GM12872 (cell line): Measurements from ENCODE around the gene GUCY1B1.

Source experiments
- TF ChIP-seq, protein P1 (sequence below): IDR thresholded peaks from 3 replicates; pipeline ENCODE4 v1.5.1; 2011; ENCODE audit warnings: low read depth, mild to moderate bottlenecking, low read length, moderate library complexity; ENCODE audit not compliant: insufficient read depth

Gene GUCY1B1

DNA sequence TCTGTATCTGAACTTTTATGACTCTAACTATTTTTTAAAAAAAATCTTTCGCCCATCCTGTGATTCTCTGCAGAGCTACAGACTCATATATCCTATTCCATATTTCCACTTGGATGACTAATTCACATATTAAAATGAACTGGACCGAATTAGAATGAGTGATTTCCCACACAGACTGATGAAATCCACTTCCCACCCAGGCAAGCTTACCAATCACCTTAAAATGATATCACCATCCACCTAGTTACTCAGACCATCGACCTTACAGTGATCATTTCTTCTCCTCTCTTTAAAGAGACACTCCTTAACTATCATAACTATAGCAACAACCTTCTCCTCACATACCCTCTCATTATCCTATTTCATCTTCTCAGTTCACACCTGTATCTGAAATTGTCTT lies 34.1 kb upstream of the GUCY1B1 start:
- TF ChIP-seq, protein P1, sequence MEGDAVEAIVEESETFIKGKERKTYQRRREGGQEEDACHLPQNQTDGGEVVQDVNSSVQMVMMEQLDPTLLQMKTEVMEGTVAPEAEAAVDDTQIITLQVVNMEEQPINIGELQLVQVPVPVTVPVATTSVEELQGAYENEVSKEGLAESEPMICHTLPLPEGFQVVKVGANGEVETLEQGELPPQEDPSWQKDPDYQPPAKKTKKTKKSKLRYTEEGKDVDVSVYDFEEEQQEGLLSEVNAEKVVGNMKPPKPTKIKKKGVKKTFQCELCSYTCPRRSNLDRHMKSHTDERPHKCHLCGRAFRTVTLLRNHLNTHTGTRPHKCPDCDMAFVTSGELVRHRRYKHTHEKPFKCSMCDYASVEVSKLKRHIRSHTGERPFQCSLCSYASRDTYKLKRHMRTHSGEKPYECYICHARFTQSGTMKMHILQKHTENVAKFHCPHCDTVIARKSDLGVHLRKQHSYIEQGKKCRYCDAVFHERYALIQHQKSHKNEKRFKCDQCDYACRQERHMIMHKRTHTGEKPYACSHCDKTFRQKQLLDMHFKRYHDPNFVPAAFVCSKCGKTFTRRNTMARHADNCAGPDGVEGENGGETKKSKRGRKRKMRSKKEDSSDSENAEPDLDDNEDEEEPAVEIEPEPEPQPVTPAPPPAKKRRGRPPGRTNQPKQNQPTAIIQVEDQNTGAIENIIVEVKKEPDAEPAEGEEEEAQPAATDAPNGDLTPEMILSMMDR = no peak

DNA sequence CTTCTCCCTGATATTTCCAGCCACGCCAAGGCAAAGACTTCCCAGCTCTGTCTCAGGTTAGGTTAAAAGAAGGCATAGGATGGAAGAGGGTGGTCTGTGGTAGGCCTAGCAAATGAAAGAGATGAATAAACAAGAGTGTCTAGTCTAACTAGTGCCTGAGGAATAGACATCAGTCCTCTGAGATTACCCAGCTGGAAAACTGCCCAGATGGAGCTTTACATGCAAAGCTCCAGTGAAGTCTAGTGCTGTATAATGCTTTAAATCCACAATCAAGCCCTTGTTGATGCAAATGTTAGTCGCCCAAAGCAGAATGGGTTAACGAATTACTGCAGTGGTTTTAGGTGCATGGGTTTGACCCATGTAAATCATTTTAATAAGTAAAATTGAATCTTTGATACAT lies 24.8 kb upstream of the GUCY1B1 start:
- TF ChIP-seq, protein P1 = no peak

DNA sequence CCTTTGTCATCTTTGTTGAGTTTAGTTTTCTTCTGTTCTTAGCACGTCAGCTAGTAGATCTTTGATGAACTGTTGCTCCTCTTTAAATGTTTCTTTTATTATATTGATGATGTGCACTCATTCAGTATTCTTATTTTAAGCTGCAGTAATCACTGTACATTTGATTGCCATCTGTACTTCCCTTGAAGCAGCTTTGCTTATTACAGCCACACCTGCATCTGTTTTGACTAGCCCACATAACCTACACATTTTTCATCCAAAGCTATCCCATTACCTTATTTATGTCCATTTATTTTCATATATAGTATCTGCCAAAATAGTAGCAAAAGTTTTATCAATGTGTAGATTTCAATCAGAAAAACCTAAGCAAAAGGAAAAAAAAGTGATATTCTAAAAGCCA lies 23.9 kb upstream of the GUCY1B1 start:
- TF ChIP-seq, protein P1 = no peak

DNA sequence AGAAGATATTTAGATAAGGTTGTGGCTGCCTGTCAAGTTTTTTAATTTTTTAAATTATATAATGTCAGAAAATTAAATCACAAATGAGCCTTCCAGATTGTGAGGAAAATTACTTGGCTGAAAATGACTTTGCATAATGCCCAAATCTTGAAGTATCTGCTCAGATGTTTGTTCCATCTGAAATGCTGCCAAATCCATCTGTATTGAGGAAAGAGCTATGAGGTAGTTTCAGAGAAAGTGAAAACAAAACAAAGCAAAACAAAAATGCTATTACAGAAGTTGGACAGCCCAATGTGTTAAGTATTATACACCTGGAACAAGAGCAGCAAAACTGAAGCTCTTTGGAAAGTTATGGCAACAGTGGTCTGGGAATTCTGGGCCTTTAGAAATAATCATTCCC lies 23.3 kb upstream of the GUCY1B1 start:
- TF ChIP-seq, protein P1 = no peak

DNA sequence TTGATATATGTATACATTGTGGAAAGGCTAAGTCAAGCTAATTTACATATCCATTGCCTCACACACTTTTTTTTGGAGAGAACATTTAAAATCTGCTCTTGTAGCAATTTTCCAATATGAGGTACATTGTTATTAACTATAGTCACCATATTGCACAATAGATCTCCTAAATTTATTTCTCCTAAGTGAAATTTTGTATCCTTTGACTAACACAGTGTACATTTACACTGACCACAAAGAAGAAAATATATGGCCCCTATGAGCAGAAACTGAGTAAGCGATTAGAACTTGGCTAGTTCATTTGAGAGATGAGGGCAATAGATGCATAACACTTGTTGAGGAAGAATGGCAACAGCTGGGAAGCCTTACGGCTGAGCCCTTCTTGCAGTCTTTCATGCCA lies 20.3 kb upstream of the GUCY1B1 start:
- TF ChIP-seq, protein P1 = no peak

DNA sequence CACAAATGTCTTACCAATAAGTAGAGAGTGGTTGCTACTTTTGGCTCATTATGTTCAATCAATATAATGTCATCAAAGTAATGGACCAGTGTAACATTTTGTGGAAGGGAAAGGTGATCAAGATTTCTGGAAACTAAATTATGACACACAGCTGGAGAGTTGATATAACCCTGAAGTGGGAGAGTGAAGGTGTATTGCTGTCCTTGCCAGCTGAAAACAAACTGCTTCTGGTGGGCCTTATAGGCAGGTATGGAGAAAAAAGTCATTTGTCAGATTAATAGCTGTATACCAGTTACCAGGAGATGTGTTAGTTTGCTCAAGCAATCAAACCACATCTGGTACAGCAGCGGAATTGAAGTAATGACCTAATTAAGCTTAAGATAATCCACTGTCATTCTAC lies 17.3 kb upstream of the GUCY1B1 start:
- TF ChIP-seq, protein P1 = no peak

DNA sequence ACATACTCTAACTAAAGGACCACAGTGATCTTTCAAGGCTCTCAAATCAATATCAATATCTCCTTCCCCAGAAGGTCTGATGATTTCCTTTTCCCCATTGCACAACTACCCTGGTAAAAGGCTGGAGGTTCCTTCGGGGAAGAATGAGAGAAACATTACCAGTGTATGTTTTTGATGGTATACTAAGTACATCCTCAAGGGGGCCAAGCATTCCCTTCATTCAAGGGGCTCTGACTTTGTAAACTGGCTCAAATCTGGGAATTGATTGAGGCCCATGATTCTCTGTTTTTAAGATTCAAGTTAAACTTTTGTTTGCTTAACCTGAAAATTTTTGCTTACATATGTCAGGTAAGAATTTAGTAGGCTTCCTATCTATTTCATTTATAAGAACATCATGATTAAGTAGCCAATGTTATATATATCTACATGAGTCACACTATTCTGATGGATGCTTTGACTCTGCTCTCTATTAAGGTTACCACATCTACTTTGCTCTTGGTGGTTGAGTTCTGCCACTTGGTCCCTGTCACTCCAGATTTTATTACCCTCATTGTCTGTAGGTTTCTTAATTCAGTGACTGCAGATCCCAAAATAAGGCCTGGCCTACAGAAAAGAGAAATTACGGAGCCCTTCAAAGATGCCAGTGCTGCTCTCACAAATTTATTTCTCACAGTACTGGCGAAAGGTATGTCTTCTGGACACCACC lies 16.4 kb upstream of the GUCY1B1 start:
- TF ChIP-seq, protein P1 = no peak

DNA sequence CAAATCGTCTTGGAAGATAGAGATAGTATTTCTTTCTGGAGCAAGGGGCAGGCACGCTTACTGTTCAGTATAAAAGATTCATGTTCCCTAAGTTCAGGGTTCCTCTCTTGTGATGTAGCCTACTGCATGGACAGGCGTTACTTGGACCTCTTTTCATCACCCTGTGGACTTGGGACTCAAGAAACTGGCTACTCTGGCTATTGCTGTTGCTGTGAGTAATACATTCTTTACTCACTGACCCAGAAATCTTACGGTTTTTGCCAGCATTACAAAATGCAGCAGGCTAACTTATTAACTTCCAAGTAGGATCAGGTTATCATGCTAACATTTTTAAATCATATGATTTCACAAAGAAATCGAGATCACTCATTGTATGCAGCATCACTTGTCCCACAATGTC lies 12.8 kb upstream of the GUCY1B1 start:
- TF ChIP-seq, protein P1 = no peak
